ENCODE data around the gene FAM78A.

DNA sequence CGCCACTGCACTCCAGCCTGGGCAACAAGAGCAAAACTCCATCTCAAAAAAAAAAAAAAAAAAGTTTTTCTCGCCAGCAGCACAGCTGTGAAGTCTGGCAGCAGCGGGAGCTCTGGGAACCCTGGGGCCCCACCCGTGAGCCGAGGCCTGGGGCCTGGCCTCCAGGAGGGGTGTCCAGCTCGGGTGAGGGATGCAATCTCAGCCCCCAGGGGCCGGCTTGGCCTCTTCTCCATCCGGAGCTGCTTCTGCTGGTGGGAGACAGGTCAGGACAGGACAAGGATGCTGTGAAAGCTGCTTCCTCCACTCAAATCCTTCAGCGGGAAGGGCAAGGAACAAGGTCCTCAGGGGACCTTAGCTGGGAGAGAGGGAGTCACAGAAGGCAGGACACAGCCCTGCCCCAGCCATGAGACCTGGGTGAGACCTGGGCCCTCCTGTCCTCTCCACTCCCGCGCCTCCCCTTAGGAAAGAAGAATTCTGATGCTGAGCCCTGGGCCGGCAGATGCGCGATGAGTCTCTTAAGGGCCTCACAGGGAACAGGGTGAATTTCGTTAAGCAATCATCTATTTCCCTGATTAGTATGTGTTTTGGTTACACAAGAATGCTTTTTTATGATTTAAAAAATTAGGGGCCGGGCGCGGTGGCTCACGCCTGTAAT lies 43.8 kb upstream of the FAM78A start:
- TF ChIP-seq, protein P1, sequence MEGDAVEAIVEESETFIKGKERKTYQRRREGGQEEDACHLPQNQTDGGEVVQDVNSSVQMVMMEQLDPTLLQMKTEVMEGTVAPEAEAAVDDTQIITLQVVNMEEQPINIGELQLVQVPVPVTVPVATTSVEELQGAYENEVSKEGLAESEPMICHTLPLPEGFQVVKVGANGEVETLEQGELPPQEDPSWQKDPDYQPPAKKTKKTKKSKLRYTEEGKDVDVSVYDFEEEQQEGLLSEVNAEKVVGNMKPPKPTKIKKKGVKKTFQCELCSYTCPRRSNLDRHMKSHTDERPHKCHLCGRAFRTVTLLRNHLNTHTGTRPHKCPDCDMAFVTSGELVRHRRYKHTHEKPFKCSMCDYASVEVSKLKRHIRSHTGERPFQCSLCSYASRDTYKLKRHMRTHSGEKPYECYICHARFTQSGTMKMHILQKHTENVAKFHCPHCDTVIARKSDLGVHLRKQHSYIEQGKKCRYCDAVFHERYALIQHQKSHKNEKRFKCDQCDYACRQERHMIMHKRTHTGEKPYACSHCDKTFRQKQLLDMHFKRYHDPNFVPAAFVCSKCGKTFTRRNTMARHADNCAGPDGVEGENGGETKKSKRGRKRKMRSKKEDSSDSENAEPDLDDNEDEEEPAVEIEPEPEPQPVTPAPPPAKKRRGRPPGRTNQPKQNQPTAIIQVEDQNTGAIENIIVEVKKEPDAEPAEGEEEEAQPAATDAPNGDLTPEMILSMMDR (IDR thresholded peaks at IDR 0.05; ENCODE audit: low read length), result no peak
- TF ChIP-seq EZH2 (optimal IDR thresholded peaks at IDR 0.05; ENCODE audit: low read depth, low read length) (no peak), EZH2phosphoT487 (IDR thresholded peaks at IDR 0.05; ENCODE audit: low read length) (no peak)
